ENCODE results near the gene SCT.

DNA sequence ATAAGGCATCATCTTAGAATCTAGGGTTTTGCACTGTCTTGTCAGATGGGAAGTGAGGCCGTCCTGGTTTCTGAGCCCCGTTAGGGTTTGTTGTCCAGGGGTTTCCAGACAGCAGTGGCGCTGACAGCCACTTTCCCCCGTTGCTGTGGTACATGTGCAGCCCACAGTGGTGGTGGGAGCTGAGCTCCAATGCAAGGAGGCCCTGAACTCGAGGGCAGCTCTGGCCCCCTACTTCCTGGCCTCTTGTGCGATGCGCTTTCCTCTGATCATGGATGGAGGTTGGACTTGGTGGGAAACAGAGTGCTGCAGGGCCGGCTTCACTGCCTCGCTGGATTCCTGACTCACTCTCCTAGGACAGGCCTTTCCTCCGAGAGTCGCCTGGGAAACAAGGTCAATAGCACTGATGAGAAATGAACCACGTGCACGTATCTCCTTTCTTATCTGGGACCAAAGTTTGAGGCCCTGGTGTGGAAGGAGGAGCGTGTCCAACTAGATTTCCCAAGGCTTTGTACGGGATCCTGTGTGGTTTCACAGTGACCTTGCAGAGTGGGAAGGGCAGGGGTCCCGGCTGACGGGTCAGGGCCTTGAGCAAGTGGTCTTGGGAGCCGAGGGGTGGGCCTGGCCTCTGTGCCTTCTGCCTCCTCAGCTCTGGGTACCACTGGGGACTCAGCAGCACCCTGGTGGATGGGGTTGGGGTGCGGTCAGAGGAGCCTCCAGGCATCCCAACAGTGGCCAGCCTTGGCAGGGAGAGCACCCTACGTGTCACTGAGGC, 47.0 kb downstream of the SCT start:
- TF ChIP-seq, protein P1, sequence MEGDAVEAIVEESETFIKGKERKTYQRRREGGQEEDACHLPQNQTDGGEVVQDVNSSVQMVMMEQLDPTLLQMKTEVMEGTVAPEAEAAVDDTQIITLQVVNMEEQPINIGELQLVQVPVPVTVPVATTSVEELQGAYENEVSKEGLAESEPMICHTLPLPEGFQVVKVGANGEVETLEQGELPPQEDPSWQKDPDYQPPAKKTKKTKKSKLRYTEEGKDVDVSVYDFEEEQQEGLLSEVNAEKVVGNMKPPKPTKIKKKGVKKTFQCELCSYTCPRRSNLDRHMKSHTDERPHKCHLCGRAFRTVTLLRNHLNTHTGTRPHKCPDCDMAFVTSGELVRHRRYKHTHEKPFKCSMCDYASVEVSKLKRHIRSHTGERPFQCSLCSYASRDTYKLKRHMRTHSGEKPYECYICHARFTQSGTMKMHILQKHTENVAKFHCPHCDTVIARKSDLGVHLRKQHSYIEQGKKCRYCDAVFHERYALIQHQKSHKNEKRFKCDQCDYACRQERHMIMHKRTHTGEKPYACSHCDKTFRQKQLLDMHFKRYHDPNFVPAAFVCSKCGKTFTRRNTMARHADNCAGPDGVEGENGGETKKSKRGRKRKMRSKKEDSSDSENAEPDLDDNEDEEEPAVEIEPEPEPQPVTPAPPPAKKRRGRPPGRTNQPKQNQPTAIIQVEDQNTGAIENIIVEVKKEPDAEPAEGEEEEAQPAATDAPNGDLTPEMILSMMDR (tag by site-specific recombination; IDR thresholded peaks at IDR 0.05), result no peak
- TF ChIP-seq ZNF133 (tag by site-specific recombination; IDR thresholded peaks at IDR 0.05) (no peak), ZNF19 (tag by site-specific recombination; IDR thresholded peaks at IDR 0.05; ENCODE audit: low read depth) (no peak), ZNF174 (tag by site-specific recombination; IDR thresholded peaks at IDR 0.05) (no peak)
- TF ChIP-seq, protein P2, sequence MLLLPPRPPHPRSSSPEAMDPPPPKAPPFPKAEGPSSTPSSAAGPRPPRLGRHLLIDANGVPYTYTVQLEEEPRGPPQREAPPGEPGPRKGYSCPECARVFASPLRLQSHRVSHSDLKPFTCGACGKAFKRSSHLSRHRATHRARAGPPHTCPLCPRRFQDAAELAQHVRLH (tag by site-specific recombination; IDR thresholded peaks at IDR 0.05), result no peak
